GM18508 (cell line): ENCODE measurements around the gene WWOX.
"Not testable (repeated sequence)": the region's sequence is repeated elsewhere in the genome, so short reads cannot be mapped to it uniquely, and the experiment has no call there.

Experiments
- ATAC-seq: cut with Tn5 transposase; IDR thresholded peaks from one replicate; pipeline ENCODE4 v1.9.1; 2021; ENCODE audit warnings: moderate number of reproducible peaks; ENCODE audit not compliant: insufficient read depth, unreplicated experiment

Gene WWOX

DNA sequence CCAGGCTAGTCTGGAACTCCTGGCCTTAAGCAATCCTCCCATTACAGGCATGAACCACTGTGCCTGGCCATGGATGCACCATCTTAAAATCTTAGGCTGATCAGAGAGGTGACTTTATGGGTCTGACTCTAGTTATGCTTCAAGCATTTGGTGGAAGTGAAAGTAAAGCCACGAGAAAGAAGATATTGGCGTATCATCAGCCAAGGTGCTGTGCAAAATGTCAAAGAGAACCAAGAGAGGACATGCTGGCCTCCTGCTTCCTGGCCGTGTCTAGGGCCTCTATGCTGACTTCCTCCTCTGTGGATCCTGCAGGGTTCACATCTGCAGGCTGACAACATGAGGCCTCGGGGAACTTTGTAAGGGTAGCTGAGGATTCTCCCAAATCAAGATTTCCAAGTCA is 1115.8 kb downstream of the WWOX start:
- no peak for ATAC-seq

GRCh38 chr16:79217375-79218011 is 1118.0 kb downstream of the WWOX start:
- no peak for ATAC-seq

DNA sequence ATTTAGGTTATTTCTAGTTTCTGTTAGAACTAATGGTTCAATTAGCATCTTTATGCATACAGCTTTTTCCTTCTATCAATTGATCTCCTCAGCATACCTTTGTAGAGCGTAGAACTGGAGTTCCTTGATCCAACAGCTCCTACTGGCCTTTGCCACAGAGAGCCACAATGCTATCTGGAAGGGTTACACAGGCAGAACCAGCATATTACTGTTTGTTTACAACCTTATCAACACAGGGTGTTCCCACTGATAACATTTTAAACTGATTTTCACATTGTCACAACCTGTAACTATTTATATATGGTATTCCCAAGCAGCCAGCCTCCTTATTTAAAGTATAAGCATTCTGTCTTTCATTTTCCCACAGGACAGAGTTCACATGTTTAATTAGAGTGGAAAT is 1118.9 kb downstream of the WWOX start:
- no peak for ATAC-seq

DNA sequence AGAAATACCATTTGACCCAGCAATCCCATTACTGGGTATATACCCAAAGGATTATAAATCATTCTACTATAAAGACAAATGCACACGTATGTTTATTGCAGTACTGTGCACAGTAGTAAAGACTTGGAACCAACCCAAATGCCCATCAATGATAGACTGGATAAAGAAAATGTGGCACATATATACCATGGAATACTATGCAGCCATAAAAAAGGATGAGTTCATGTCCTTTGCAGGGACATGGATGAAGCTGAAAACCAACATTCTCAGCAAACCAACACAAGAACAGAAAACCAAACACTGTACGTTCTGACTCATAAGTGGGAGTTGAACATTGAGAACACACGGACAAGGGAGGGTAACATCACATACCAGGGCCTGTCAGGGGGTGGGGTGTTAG is 1126.5 kb downstream of the WWOX start:
- not testable (repeated sequence) for ATAC-seq

DNA sequence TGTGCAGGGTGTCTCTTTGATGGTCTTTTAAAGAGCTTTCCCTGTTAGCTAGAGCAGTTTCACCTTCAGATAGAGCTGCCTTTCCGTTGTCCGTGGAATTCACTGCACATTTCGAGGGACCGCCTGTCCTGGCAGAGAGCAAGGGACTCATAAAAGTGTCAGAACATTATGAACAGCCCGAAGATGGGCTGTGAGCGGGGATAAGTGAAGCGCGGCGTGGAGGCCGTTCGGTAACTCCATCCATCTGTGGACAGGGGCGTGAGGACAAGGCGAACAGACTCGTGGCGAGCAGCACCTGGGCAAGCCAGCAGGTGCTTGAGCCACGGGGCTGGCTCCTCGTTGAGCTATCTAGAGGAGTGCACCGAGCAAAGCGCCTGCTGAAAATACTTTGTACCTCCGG is 1129.9 kb downstream of the WWOX start:
- no peak for ATAC-seq

GRCh38 chr16:79245700-79246099 is 1146.2 kb downstream of the WWOX start:
- not testable (repeated sequence) for ATAC-seq

GRCh38 chr16:79247386-79247785 is 1147.9 kb downstream of the WWOX start:
- ATAC-seq = no peak

GRCh38 chr16:79248351-79248750 is 1148.9 kb downstream of the WWOX start:
- ATAC-seq = no peak

DNA sequence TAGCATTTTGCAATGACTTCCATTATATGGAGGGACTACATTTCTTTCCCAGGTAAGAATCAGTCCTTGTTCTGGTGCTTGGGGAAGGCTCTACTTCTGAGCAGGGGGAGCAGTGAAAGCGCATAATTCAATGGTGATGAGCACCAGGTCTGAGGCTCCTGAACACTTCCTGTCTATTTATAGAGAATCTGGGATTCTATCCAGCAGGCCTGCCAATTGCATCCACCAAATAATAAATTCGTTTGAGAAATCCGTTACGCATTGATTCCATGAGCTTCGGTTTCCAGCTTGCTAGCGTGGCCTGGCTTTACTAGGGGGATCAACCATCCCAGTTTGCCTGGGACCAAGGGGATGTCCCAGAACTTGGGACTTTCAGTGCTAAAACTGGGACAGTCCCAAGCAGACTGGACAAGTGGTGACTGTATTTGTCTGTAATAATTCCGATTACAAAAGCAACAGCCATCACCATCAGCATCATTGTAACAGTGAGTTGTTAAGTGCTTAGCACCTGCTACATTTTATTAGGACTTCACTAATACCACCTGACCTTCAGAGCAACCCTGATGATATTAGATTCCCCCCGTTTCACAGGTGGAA is 1151.1 kb downstream of the WWOX start:
- no peak for ATAC-seq

- ATAC-seq = no peak
These were observed 1153.7 kb downstream of the WWOX start for GRCh38 chr16:79253100-79253631.

DNA sequence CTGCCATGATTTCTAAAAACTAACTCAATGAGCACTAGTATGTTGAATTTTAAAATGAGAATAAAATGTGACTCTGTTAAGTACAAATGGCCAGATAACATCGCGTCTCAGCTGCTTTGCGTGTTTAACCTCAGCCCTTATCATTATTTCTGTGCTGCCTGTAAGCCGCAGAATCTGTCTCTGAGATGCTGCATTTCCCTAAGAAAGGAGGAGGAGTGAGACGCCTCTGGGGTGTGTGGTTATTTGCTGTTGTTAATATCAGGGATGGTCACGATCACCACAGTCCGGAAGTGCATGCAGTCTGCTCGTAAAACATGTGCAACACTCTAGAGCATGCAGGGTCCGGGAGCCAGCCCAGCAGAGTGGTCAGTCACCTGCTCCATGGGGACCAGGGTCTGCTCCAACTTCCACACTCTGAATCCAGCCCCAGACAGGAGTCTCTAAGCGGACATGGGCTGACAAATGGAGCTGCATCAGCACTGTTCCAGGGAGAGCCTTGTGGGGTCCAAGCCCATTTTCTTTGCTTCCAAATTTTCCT is 1158.6 kb downstream of the WWOX start:
- no peak for ATAC-seq

DNA sequence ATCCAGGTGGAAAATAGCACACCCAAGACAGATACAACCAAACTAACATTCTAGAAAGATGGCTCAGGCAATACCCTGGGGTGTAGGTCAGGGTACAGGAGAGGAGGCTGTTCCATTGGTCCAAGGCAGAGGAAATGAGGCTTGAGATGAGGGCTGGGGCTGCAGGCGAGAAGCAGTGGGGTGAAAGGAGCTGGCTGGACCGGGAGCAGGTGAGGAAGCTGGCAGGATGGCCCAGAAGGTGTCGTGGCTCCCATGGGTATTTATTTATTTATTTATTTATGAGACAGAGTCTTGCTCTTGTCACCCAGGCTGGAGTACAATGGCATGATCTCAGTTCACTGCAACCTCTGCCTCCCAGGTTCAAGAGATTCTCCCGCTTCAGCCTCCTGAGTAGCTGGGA is 1161.4 kb downstream of the WWOX start:
- ATAC-seq = not testable (repeated sequence)

DNA sequence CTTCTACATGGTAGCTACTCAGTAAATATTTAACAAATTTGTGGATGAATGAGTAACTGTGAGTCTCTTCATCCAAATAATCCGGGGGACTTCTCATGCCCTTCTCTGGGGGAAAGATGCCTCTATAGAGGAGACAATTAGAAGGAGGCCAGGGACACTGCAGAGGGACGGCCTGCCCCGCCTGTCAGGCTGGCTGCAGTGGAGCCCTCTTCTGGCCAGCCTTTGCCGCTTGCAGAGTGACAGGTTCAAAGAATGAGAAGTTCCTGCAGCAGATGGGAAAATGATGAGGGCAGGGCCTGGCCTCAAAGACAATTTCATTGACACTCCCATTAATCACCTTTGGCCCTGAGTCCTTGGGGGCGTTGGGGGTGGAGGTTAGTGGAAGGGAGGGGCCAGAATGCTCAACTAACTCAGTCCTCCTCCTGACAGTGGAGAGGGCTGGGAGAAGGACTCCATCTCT is 1162.1 kb downstream of the WWOX start:
- ATAC-seq = no peak

DNA sequence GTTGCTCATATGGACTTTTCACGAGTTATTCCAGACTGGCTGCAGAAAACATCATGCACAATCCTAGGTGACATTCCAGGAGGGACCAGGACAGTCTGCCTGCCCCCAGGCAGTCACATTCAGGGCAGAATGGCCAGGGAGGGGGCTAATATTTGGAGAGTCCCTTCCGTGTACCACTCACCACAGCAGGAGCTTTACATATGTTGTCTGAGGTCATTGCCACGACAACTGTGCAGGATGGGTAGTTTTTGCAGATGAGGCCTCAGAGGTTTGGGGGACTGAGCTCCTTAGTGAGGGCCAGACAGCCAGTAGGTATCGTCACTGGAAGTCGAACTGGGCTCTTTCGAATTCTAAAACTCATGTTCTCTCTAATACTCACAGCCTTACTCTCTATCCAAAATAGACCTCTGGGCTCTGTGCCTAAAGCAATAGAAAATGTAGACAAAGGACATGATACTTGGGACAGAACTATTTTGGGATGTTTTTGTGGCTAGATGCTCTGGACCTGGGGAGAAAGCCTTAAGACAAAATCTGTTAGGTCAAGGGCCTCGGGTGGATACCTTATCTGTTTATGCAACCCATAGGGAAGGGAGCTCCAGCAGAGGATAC is 1162.6 kb downstream of the WWOX start:
- no peak for ATAC-seq
